GM18868 (cell line): ENCODE data around the gene TBC1D10B.

Experiments
- ATAC-seq: cut with Tn5 transposase; IDR thresholded peaks from one replicate; pipeline ENCODE4 v1.9.1; 2021; ENCODE audit warnings: mild to moderate bottlenecking, moderate library complexity; ENCODE audit not compliant: unreplicated experiment

TBC1D10B gene

DNA sequence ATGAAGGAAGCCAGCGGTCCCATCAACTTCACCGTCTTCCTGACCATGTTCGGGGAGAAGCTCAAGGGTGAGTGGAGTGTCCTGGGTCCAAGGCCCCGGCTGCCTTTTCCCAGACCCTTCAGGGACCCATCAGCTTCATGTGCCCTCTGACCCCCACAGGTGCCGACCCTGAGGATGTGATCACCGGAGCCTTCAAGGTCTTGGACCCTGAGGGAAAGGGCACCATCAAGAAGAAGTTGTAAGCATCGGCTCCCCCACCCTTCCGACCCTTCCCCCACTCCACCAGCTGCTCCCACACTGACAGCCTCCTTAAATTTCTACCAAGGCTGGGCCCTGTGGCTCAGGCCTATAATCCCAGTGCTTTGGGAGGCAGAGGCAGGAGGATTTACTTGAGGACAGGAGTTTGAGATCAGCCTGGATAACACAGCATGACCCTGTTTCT, 6.2 kb upstream of the TBC1D10B start:
- ATAC-seq, result no peak

DNA sequence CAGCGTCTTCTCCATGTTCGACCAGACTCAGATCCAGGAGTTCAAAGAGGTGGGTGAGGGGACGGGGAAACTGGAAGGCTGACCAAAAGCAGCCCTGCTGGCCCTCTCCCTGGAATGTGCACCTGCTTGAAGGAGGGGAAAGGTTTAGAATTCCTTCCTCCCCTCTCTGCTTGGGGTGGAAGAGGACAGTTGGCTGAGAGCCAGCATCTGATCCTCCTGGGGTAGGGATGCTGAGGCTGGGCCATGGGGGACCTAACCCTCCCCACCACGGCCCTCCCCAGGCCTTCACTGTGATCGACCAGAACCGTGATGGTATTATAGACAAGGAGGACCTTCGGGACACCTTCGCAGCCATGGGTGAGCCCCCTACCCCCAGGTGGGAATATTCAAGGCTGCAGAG, 5.6 kb upstream of the TBC1D10B start:
- ATAC-seq, result no peak

DNA sequence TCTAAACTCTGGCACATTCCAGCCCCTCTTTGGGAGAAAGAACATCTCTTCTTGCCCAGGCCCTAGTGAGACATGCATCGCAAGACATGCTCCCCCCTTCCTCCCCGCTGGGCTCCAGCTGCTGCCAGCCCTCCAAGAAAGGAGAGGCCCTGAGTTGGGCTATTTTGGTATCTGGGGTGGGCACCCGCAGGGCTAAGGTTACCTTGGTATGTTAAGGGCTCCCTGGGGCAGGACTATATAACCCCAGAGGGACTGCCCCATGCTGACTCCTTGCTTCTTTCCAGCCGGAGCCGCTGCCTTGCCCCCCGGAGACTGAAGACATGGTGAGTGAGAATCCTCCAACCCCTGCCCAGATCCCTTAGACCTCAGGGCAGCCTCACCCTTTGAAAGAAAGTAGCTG, 4.2 kb upstream of the TBC1D10B start, which contains the start of gene MYL11:
TSS of gene MYL11 (plus strand) at position 265 of the 400 bp plus-strand sequence. CDS start at position 321, 56 bp downstream.
- no peak for ATAC-seq

DNA sequence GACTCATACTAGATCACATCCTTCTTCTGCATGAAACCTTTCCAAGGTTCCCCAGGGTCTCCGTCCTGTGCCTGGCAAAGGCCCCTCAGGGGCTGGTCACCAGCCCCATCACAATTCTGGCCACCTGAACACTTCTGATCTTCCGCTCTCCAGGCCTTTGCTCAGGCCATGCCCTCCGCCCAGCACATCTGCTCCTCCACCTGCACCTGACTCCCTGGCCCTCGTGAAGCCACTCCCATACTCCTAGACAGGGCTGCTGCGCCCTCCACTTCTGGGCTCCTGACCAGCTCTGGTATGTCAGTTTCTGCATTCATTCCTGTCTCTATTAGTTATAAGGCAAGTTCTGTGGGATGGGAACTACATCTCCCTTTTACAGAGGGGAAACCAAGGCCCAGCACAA, 2.4 kb upstream of the TBC1D10B start:
- no peak for ATAC-seq

DNA sequence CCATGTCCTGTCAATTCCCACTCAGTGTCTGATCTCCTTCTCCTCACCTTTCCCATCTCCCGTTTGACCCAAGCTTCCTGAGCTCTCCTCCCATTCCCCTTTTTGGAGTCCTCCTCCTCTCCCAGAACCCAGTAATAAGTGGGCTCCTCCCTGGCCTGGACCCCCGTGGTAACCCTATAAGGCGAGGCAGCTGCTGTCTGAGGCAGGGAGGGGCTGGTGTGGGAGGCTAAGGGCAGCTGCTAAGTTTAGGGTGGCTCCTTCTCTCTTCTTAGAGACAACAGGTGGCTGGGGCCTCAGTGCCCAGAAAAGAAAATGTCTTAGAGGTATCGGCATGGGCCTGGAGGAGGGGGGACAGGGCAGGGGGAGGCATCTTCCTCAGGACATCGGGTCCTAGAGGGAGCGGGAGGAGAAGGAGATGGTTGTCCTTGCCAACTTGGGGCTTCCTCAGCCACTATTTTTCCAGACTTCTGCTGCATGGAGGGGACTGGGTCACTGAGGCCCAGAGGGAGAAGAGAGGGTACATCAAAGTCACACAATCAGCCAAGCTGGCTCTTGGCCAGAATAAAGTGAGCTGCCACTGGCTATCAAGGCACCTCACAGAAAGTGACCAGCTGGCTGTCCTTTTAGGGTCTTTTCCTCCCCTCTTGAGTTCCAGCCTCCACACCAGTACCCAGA, 1.9 kb upstream of the TBC1D10B start:
- ATAC-seq, result no peak

DNA sequence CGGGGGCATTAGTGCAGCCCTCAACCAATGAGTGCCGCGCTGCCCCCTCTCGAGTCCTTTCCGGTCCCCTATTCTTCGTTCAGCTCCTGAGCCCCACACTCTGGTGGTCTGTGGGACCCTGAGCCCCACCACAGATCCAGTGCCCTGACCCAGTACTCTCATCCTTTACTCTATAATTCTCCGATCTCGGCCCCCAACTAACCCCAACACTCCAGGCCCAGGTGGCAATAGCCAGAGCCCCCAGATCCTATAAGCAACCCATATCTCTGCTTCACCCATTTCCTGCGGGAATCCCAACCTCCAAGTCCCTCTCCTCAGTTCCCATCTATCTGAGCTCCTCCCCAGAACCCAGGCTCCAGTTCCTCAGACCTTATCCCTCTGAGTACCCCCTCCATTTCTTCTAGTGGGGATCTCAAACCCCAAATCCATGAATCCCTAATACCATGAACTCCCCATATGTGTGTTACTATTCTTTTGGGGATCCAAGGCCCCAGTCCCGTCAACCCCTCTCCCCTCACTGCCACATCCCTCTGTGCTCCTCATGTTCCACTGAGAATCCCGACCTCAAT, 1.0 kb upstream of the TBC1D10B start:
- ATAC-seq, result no peak

DNA sequence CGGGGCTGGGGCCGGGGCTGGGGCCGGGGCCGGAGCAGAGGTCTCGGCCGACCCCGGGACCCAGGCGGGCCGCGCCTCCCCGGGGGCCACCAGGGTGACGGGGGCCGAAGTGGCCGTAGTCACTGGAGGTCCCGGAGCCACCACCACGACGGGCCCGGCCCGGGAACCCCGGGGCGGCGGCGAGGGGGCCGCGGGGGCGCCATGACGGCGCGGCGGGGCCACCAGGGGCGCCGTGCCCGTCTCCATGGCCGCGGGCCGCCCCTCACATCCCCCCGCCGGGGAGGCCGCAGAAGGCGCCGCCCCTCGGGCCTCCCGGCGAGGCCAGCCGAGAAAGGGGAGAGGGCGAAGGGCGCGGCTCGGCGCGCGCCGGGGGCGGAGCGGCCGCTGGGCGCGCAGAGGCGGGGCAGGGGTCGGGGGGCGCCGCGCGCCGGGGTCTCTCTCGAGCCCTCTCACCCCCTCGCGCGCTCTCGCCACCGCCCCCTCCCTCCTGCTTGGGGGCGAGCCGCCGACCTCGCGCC, 297 bp downstream of the TBC1D10B start:
- peak; percentile 3 for ATAC-seq

DNA sequence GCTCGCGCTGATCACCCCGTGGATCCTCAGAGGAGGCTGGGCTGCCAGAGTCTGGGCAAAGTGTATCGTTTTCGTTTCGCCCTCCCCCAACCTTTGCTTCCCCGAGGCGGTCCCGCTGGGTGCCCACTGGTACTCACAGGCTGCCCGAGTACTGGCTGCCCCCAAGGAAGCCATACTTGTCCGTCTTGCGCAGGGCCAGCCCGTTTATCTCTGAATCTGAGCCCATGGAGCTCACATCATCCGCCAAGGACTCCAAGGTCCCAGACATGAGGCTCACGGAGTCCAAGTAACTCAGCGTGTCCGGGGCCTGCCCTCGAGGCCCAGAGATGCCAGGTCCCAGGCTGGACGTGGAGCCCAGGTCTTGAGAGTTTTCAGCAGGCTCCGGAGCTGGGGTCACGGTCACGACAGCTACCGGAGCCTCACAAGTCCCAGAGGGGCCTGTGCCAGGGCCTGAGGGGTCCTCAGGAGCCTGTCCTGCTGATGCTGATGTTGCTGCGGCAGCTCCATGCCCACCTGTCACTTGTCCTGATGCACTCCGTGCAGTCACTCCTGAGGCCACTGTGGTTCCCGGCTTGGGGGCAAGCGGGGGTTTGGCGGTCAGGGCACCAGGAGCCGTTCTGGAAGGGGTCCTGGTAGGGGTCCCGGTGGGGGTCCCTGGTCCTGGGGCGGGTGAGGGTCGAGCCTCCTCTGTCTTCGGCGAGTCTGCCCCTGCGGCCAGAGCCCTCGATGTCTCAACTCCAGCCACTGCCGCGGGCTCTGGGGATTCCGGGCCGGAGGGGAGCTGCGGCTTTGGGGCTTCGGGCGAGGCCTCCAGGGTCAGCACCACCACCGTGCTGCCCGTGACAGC, 980 bp downstream of the TBC1D10B start:
- ATAC-seq, result no peak

DNA sequence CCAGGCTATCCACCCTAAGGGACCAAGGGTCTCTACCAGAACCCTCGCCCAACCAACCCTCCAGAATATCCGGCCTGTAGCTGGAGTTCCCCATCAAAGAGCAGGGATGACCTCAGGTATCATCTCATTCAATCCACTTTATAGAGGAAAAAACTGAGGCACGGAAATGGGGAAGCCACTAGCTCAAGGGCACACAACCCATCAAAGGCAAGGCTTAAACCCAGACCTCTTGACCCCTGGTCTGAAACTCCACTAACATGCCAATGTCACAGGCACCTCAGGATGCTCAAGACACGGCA, 1.6 kb downstream of the TBC1D10B start:
- no peak for ATAC-seq

DNA sequence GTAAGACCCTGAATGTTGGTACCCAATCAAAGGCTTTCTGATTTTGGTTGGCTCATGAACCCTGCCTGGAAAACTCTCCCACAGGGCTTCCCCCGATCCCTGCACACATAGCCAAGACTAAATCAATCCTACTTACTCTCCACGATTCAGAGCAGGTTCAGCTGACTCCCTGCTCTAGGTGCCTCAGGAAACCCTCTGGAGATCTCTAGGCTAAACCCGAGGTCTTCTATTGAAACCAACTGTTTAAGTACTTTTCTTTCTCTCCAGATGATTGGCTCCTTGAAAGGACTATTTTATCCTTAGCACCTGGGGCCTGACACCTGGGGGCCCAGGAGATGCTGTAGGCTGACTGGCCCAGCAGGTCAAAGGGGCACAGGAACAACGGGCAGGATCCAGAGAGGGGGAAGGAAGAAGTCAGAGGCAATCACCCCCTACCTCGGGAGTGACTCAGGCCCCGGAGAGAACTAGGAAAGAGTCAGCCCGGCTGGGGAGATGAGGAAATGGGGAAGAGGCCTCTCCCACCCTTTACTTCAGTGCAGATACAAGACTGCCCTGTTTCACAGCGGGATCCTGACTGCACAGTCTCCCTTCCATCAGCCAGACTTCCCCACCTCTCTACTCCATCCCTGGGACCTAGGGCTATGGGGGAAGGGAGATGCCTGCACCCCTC, 2.0 kb downstream of the TBC1D10B start:
- no peak for ATAC-seq

DNA sequence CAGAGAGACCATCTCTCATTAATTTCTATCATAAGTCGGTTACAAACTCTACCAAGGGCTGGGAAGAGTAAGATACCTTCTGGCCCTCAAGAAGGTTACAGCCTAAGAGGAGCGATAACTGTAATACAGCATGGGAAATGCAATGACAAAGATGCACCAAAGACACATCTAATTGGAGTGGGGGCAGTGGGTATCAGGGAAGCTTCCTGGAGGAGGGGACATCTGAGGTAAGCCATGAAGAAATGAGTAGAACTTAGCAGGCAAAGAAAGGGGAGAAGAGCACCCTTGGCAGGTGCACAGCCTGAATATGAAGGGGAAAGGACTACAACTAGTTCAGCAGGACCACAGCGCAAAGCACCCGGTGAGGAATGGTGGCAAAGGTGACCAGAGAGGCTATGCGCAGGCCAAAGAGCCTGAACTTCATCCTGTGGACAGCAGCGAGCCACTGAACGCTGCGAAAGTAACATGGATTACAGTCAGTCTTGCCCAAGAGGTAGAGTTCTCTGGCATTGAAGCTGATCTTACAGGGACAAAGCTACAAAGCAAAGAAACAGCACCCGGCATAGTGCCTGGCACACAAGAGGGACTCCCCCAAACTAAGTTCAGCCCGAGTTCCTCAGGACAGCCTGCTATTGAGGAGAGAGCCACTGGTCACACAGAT, 2.8 kb downstream of the TBC1D10B start:
- no peak for ATAC-seq

DNA sequence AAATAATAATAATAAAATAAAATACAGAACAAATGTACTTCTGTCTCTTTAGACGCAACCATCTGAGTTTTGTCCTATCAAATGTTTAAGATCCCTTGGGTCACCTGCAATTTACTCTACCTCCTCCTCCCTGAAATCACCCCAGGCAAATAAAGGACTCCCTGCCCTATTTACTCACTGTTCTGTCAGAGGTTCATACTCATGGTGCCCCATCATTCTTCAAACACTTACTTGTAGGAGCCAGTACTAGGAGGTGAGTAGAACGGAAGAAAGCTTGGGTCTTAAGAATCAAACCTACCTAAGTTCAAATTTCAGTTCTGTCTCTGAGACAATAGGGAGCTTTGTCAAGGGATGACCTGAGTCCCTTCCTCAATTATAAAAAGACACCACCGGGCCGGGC, 3.8 kb downstream of the TBC1D10B start:
- ATAC-seq, result no peak

DNA sequence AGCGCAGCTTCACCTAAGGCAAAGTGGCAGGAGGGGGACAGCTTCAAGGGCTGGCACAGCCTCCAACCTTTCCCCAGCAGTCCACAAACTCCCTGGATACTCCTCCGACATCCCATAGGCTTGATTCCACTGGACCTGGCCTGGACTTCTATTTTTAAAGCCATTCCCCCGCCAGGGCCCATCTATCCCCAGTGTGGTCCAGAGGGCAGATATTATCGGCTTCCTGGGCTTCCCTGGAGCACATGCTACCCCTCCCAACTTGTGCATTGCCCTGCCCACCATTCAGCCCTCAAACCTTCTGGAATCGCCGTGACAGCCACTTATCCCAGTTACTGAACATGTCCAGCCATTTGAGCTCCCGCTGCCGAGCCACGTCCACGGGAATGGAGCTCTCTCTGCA, 5.1 kb downstream of the TBC1D10B start:
- ATAC-seq, result no peak

DNA sequence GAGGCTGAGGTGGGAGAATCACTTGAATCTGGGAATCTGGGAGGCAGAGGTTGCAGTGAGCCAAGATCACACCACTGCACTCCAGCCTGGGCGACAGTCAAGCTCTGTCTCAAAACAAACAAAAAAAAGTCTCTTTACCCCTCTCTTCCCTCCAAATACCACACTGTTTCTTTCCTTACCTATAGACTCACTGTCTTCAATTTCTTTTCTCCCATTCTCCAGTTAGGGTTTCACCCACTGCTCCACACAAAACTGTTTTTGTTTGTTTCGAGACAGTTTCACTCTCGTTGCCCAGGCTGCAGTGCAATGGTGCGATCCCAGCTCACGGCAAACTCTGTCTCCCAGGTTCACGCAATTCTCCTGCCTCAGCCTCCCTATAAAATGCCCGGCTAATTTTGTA, 9.1 kb downstream of the TBC1D10B start:
- no peak for ATAC-seq

DNA sequence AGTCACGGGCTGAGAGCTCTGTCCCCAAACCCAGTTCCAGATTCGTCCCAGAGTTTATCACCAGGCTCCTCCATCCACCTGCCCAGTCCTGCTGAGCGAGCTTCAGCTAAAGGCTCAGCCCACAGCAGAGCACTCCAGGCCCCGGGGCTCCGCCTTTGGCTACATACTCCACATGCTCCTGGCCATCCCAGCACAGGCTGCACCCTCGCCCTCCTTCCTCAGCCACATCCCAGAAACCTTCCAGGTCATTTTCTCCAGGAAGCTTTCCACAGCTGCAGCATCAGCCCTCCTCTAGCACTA, 10.5 kb downstream of the TBC1D10B start:
- ATAC-seq, result no peak

DNA sequence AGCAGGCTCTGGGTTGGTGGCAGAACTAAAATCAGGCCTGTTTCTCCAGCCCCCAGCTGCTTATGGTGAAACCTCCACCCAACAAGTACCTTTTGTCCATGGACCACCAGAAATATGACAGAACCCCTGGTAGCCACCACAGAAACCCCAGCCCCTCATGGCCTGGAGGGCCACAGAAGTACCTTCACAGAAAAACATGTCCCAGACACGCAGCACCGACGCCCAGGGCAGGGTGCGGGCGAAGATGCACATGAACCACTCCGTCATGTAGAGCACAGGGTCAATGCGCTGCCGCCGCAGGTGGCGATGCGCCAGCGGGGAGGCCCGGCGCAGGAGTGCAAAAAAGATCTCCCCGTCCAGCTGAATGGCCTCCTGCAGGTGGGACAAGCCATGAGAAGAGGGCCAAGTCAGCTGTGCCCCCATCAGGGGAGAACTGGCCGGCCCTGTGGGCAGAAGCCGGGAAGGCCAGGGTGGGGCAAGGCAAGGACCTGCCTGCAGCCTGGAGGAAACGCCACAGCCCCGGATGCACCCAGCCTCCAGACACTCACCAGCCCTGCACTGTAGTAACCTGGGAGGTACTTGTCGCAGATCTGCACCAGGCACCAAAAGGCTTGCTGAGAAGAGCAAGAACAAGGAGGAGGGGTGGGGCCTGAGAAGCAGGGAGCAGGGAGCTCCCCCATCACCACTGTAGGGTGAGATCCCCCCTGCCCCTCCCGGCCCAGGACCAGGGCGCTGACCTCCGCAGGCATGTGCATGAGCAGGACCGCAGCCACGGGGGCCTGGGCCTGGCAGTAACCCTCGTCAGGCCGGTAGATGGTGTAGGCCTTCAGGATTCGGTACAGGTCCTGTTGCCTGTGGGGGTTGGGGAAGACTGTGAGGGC, 11.1 kb downstream of the TBC1D10B start:
- no peak for ATAC-seq

DNA sequence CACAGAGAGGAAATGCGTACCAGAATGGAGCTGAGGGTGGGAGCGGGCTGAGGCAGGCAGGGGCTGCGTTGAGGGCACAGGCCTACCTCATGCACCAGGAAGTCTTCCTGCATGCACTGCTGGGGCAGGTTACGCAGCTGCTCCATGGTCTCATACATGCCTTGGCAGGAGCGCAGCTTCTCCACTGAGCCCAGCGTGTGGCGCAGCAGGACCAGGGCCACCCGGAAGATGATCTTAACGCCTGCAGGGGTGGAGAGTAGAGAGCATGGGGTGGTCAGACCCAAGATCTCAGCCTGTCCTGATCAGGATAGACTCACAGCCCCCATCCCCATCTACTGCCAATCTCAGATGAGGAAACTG, 11.7 kb downstream of the TBC1D10B start:
- no peak for ATAC-seq

DNA sequence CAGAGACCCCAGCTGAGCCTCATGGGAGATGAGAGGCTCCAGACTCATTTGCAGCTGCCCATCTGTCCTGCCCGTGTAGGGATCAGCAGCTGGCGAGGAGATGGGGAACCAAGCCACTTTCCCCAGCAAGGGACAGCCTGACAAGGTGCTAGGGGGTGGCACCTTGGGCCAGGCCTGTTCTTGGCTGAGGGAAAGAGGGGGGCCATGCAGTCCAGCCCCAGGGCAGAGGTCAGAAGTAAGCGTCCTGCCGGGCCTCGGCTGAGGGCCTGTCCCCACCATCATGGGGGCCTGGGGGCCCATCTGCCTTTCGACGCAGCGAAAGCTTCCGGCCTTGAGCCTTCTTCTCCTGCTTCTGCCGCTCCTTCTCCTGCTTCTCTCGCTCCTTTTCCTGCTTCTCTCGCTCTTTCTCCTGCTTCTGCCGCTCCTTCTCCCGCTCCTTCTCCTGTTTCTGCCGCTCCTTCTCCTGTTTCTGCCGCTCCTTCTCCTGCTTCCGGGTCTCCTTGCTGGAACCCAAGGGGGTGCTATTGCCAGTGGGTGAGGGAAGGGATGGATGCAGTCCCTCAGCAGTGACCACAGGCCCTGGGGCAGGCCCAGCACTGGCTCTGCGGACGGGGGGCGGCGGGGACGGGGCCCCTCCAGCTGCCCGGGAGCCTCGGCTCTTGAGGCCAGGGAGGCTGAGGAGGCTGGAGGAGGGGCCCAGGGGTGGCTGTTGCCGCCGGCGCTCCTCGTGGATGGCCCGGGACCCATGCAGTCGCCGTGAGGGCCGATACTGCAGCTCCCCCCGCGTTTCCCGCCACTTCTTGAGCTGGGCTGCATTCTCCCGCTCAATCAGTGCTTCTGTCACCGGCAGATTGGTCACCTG, 12.3 kb downstream of the TBC1D10B start:
- no peak for ATAC-seq

DNA sequence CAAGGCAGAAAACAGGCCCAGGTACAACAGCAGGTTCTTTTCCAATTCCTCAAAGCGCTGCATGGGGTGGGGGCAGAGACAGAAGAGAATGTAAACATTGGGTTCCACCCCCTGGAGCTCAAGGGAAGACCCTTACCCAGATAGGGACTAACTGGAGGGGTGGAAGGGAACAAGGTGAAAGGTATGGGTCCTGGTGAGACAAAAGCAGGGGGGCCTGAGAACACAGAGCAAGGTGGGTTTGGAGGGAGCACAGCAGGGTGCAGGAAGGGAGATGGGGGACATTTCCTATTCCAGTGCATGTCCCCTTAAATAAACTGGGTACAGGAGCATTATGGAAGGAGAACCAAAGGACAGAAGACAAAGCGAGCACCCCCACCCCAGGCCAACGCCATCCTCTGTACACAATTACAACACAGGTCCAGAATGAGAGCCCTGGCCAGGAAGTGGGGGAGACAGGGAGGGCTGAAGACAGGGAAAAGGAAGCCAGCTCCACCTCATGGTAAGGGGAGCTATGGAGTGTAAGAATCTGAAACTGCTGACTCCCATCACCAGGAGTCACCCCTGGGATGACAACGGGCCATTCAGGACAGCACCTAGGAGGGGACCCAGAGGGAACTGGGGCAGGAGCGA, 13.1 kb downstream of the TBC1D10B start:
- no peak for ATAC-seq
